OCI-LY7 (cell line): Measurements from ENCODE around the gene PARVG. TPM values are rescaled to one million over a fixed set of nuclear protein-coding genes. Genes with fewer than 3 reads are reported as not detected.
A peak's percentile ranks its signal among the peaks of the same experiment; 100 is the strongest.

Experiments used
- BruUV-seq: library from RNA; stranded (reverse); fragments of 400-500 nt; replicated peaks from 2 replicates; lab custom pipeline; 2021; lab: Mats Ljungman, UMichigan
- CTCF ChIA-PET: fragments of 300-600 bp; sonication (Branson Sonifier 250); formaldehyde crosslinking; loops from one replicate; lab custom pipeline; 2022; ENCODE audit warnings: antibody characterized with exemption; ENCODE audit not compliant: unreplicated experiment; lab: Charles Lee
- POLR2A ChIA-PET: fragments of 300-600 bp; sonication (Branson Sonifier 250); formaldehyde crosslinking; loops from one replicate; lab custom pipeline; 2022; ENCODE audit warnings: antibody characterized with exemption; lab: Charles Lee
- DNase-seq: peaks from one replicate; pipeline ENCODE4 v3.0.0-alpha.2; 2015; ENCODE audit warnings: low spot score
- H2AFZ ChIP-seq: fragments of 200-600 bp; sonication (generic), shearing (Covaris generic); 2 replicates; pipeline ENCODE4 v1.6.1; 2014; ENCODE audit warnings: mild to moderate bottlenecking, antibody characterized with exemption, low read length, moderate library complexity
- H3K27ac ChIP-seq: fragments of 200-600 bp; sonication (generic); 2 replicates; pipeline ENCODE4 v1.5.1; 2014; ENCODE audit warnings: mixed run types, low read depth, mild to moderate bottlenecking, moderate library complexity, low read length, inconsistent platforms; ENCODE audit not compliant: poor library complexity, severe bottlenecking
- H3K36me3 ChIP-seq: fragments of 200-600 bp; sonication (generic); 2 replicates; pipeline ENCODE4 v1.6.1; 2014; ENCODE audit warnings: mild to moderate bottlenecking, antibody characterized with exemption, low read length, moderate library complexity, mixed read lengths; ENCODE audit not compliant: insufficient read depth
- H3K4me1 ChIP-seq: fragments of 200-600 bp; sonication (generic); 2 replicates; pipeline ENCODE4 v1.5.1; 2014; ENCODE audit warnings: mild to moderate bottlenecking, low read length; ENCODE audit not compliant: insufficient read depth, poor library complexity, severe bottlenecking
- H3K4me2 ChIP-seq: fragments of 200-600 bp; sonication (generic); 2 replicates; pipeline ENCODE4 v1.6.1; 2014; ENCODE audit warnings: mild to moderate bottlenecking, low read length
- H3K4me3 ChIP-seq: fragments of 200-600 bp; sonication (generic); 2 replicates; pipeline ENCODE4 v1.5.1; 2014; ENCODE audit warnings: mild to moderate bottlenecking, low read depth, low read length; ENCODE audit not compliant: poor library complexity, severe bottlenecking
- H3K79me2 ChIP-seq: fragments of 200-600 bp; sonication (generic); 2 replicates; pipeline ENCODE4 v1.6.1; 2016; ENCODE audit warnings: low read depth, mild to moderate bottlenecking, low read length, moderate library complexity, mixed read lengths; ENCODE audit not compliant: insufficient read depth
- H3K9me2 ChIP-seq: fragments of 200-600 bp; sonication (generic); 2 replicates; pipeline ENCODE4 v1.6.1; 2016; ENCODE audit warnings: mild to moderate bottlenecking, low read length, mixed read lengths; ENCODE audit not compliant: insufficient read depth
- H3K9me3 ChIP-seq: fragments of 200-600 bp; sonication (generic); 2 replicates; pipeline ENCODE4 v1.6.1; 2014; ENCODE audit warnings: mild to moderate bottlenecking, mixed run types, low read length, mixed read lengths
- H4K20me1 ChIP-seq: fragments of 200-600 bp; sonication (generic); 2 replicates; pipeline ENCODE4 v1.6.1; 2014; ENCODE audit warnings: mild to moderate bottlenecking, antibody characterized with exemption, low read length, moderate library complexity, mixed read lengths; ENCODE audit not compliant: insufficient read depth
- CTCF ChIP-seq: fragments of 200-600 bp; sonication (generic); conservative IDR thresholded peaks from 2 replicates; pipeline ENCODE4 v1.5.1; 2014; ENCODE audit warnings: mild to moderate bottlenecking, antibody characterized with exemption, low read length, moderate library complexity, mixed read lengths
- EZH2phosphoT487 ChIP-seq: fragments of 200-600 bp; sonication (generic); IDR thresholded peaks from 2 replicates; pipeline ENCODE4 v1.6.1; 2018; ENCODE audit warnings: low read depth, borderline replicate concordance, mild to moderate bottlenecking, mixed run types, antibody characterized with exemption, low read length, moderate library complexity, mixed read lengths
- intact Hi-C: fragments of 100-400 bp; cut with micrococcal nuclease; formaldehyde crosslinking; loops from one replicate; pipeline ENCODE4 v1.10.0; 2022; ENCODE audit not compliant: unreplicated experiment
- total RNA-seq, 2 experiments: library from RNA; depleted of rRNA in 1 of 2; stranded (reverse); fragments of >200 nt in 1 of 2; shearing (Covaris generic) in 1 of 2; gene quantifications; 2 replicates each; pipeline ENCODE4 v1.2.3, GENCODE V29; 2014 to 2022

PARVG gene
- total RNA-seq, 2 experiments from 2014 or later, result 0.85 to 7.7 TPM

DNA sequence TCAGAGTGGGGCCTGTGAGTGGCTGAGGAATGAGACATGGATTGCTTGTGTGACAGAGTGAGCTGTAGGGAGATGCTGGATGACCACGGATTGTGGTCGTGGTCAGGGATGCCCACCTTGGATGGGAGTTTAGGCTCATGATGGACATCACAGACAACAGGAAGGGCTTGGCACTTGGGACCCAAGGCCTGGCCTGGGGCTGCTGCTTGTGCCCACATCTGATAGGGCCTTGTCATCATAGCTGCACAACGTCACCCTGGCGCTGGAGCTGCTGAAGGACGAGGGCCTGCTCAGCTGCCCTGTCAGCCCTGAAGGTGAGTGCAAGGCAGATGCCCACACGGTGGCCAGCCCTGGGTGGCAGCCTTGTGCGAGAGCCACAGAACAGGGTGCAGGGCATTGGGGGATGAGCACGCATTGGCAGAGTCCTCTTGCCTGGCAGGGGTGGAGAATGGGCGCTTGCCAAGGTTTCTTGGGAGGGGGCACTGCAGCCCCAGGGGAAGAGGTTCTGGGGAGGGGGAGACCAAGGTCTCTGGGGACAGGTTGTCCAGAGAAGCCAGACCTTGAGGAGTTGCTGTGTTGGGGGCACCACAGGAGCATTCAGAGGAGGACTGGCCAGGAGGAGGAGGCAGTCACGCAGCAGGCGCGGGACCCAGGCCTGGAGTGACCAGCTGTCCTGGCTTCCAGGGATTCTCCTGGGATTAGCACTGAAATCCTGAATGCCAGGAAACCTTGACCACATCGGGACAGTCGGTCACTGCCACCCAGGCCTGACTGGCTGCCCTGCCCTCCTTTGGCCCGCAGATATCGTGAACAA is 25.0 kb downstream of the PARVG start:
- ChIA-PET CTCF (interaction anchor here (1.0 kb wide), 1 partner anchor 10 kb away, joined by 4 read pairs; no protein-coding TSS in a partner anchor), POLR2A (interaction anchor here (0.5 to 1.0 kb wide), 3 partner anchors 11 to 752 kb away, joined by 3 read pairs; no protein-coding TSS in a partner anchor)
- Histone ChIP-seq H3K9me3 (no peaks in the 10 kb centered on the region), H4K20me1 (no peaks in the 10 kb centered on the region), H3K4me2 (peak overlapping the region; percentile 49; the same call in 1 of the 2 replicates), H3K9me2 (no peaks in the 10 kb centered on the region), H3K4me3 (no peak overlapping the region), H3K27ac (no peak overlapping the region), H3K4me1 (peaks cover 17% of the 10 kb centered on the region), H3K36me3 (no peaks in the 10 kb centered on the region), H2AFZ (no peak overlapping the region), H3K79me2 (no peaks in the 10 kb centered on the region)
- intact Hi-C loops, result no loop called here
- BruUV-seq, result no TSS peak
- DNase-seq, result no peak
- no peak for TF ChIP-seq CTCF
- TF ChIP-seq EZH2phosphoT487, result no peak

- intact Hi-C loops, result no loop called here
- Histone ChIP-seq H3K4me1 (peaks cover 17% of the 10 kb centered on the region), H3K36me3 (no peaks in the 10 kb centered on the region), H3K9me3 (no peaks in the 10 kb centered on the region), H3K9me2 (no peaks in the 10 kb centered on the region), H3K27ac (no peak overlapping the region), H3K4me2 (no peak overlapping the region), H2AFZ (no peak overlapping the region), H4K20me1 (no peaks in the 10 kb centered on the region), H3K4me3 (no peak overlapping the region), H3K79me2 (no peaks in the 10 kb centered on the region)
- TF ChIP-seq CTCF (no peak), EZH2phosphoT487 (no peak)
- CTCF ChIA-PET, result no interaction called here
- BruUV-seq, result no TSS peak
- POLR2A ChIA-PET, result no interaction called here
- DNase-seq, result no peak
Observed at GRCh38 chr22:44206330-44206645, 25.6 kb downstream of the PARVG start.

DNA sequence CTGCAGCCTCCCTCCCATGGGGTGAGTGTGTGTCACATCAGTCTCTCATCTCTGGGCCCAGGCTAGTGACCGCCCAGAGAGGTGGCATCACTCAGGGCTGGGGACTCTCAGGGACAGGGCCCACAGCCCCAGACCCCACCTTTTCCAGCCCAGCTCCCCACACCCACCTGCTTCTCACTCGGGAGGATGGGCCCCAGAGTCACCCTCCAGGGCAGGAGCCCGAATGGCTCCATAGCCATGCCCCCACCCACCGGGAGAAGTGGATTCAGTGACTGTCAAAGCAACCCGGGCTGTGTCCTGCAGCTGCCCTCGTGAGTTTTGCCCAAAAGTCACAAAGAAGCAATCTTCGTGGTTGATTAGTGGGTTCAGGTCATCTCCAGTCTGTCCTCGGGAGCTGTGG is 26.0 kb downstream of the PARVG start:
- DNase-seq, result no peak
- H3K27ac ChIP-seq, result no peak overlapping the region
- no peak overlapping the region for H3K4me2 ChIP-seq
- peaks cover 17% of the 10 kb centered on the region for H3K4me1 ChIP-seq
- intact Hi-C loops, result no loop called here
- ChIA-PET POLR2A (no interaction called here), CTCF (no interaction called here)
- no peaks in the 10 kb centered on the region for H3K9me2 ChIP-seq
- no peaks in the 10 kb centered on the region for H3K79me2 ChIP-seq
- no peaks in the 10 kb centered on the region for H3K36me3 ChIP-seq
- H2AFZ ChIP-seq, result no peak overlapping the region
- BruUV-seq, result no TSS peak
- no peaks in the 10 kb centered on the region for H3K9me3 ChIP-seq
- no peaks in the 10 kb centered on the region for H4K20me1 ChIP-seq
- TF ChIP-seq EZH2phosphoT487 (no peak), CTCF (no peak)
- no peak overlapping the region for H3K4me3 ChIP-seq
